ENCODE results near the gene TNFRSF6B.

The TNFRSF6B gene

GRCh38 chr20:63739130-63740069 is 42.9 kb downstream of the TNFRSF6B start, which contains the start of gene SLC2A4RG:
TSS of gene SLC2A4RG (plus strand) at chr20:63739776. CDS start at chr20:63739913, 137 bp downstream.
- peak; percentile 62 for DNase-seq

- DNase-seq, result peak; percentile 53
Observed at GRCh38 chr20:63740070-63740626, 43.7 kb downstream of the TNFRSF6B start.

DNA sequence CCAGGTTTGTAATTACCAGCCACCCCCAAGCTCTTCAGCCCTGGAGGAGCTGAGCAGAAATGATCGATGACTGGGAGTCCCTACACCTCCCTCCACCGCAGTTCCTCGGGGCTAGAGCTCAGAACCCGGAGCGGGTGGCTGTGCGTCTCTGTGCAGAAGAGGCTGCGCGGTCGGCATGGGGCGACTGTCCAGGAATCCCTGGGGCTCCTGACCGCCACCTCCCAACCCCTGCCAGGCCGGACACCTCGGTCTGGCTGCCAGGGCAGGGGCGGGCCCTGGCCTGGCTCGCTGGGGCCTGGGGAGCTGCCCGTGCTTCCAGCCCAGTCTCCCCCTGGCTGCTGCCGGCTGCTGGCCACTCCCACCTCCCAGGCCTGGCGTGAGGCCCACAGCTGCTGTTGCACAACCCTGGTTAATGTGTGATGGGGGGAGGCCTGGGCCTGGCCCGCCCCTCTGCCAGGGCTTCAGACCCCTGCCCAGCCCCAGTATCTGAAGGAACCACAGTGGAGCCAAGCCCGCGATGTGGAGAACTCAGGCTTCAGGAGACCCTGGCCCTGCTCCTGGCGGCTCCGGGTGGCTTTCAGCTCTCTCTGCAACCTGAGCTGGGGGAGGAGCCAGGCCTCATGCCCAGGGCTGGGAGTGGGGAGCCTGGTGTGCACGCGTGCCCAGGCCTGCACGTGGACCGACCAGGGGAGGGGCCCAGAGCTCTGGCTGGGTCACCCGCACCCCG is 44.3 kb downstream of the TNFRSF6B start:
- peak; percentile 44 for DNase-seq

DNA sequence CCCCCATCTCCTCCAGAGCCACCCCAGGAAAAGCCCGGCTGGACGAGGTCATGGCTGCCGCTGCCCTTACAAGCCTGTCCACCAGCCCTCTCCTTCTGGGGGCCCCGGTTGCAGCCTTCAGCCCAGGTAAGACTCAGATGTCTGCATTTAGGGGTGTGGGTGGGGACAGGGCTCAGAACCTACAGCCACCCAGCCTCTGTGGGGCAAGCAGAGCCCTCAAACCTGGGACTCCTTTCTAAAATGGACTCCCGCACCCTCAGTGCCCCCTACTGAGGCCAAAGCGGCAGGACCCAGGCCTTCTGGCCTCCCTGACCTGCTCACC is 44.9 kb downstream of the TNFRSF6B start:
- DNase-seq, result no peak

- no peak for DNase-seq
Observed at GRCh38 chr20:63741676-63742380, 45.4 kb downstream of the TNFRSF6B start.

GRCh38 chr20:63742381-63743024 is 46.1 kb downstream of the TNFRSF6B start:
- no peak for DNase-seq

GRCh38 chr20:63743210-63743970 is 46.9 kb downstream of the TNFRSF6B start:
- DNase-seq, result no peak

DNA sequence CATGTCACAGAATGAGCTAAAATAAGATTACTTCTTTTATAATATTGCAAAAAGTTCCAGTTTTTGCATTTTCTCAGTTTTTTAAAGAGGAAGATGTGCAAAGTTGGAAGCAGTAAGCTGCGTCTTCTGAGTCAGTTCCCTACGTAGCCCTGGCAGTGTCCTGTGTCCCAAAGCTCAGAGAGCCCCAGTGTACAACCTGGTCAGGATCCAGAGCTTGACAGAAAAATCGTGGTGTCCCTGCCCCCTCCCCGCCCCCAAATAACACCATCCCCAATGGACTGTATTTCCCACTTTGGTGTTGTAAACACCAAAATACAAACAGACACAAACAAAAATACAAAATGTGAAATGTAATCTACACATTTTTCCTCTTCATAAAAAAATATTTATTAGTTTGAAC is 47.7 kb downstream of the TNFRSF6B start:
- DNase-seq, result no peak

GRCh38 chr20:63744574-63745423 is 48.3 kb downstream of the TNFRSF6B start:
- DNase-seq, result no peak

- DNase-seq, result no peak
Observed at GRCh38 chr20:63745424-63745805, 49.0 kb downstream of the TNFRSF6B start.

- DNase-seq, result no peak
Observed at GRCh38 chr20:63745961-63746731, 49.7 kb downstream of the TNFRSF6B start.

DNA sequence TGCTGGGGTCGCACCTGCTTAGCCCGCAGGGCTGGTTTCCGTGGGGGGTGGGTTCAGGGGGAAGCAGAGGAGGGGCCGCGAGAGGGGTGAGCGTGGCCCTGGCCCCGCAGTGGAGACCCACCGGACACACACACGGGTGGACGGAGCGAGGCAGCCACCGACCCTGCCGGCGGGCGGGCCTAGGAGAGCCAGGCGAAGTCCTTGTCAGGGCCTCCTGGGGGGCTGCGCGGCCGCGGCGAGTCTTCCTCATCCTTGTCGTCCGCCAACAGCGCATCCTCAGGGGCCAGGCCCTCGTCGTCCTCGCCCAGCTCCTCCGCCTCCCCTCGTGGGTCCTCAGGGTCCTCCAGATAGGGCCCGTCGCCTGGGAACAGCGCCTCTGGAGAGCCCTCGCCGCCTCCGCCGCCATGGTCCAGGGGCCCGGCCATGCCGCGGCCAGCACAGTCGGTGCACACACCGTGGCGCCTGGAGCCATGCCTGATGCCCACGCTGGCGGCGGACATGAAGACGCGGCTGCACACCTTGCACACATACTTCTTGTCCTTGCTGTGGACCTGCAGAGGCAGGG is 50.4 kb downstream of the TNFRSF6B start:
- no peak for DNase-seq

DNA sequence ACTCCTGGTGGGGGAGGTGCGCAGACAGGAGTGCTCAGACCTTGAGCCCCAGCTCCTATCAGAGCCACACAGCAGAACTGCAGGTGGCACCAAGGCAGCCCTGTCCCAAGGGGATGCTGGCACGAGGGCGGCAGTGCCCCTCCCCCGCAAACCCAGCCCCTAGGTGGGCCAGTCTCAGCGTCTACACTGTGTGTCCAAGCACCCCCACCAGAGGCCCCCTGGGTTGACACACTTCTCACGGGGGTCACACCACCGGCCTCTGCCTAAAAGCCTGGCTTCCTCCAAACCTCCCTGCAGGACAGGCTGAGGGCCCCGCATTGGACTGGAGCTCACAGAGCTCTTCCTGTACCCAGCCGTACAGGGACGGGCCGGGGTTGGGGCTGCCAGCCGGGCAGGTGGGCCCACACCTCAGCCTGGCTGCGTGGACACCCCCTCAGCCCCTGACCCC is 51.2 kb downstream of the TNFRSF6B start:
- no peak for DNase-seq

Data from central memory CD4-positive, alpha-beta T cell (primary cell).